Measurements from ENCODE around the gene RFC1.
"Not testable (repeated sequence)": the region's sequence is repeated elsewhere in the genome, so short reads cannot be mapped to it uniquely, and the experiment has no call there.

RFC1 gene

GRCh38 chr4:39292433-39292832 lies 73.7 kb downstream of the RFC1 start:
- not testable (repeated sequence) for H3K27ac Mint-ChIP-seq, H3K27me3 Mint-ChIP-seq, H3K4me1 Mint-ChIP-seq, H3K9me3 Mint-ChIP-seq, H3K4me3 Mint-ChIP-seq, DNase-seq, ATAC-seq

- Mint-ChIP-seq H3K9me3 (no peaks in the 10 kb centered on the region), H3K27ac (no peak overlapping the region), H3K4me1 (no peaks in the 10 kb centered on the region), H3K4me3 (no peak overlapping the region), H3K27me3 (no peaks in the 10 kb centered on the region)
- ATAC-seq, result no peak
- DNase-seq, result no peak
Observed at GRCh38 chr4:39291686-39292085, 74.5 kb downstream of the RFC1 start.

- Mint-ChIP-seq H3K9me3 (no peaks in the 10 kb centered on the region), H3K27ac (no peak overlapping the region), H3K4me1 (no peaks in the 10 kb centered on the region), H3K4me3 (no peak overlapping the region), H3K27me3 (no peaks in the 10 kb centered on the region)
- ATAC-seq (no peak), DNase-seq (no peak)
Observed at GRCh38 chr4:39287223-39287622, 78.9 kb downstream of the RFC1 start.

GRCh38 chr4:39286263-39286662 lies 79.9 kb downstream of the RFC1 start:
- no peak overlapping the region for H3K4me3 Mint-ChIP-seq
- ATAC-seq, result peak; percentile 39
- H3K27ac Mint-ChIP-seq, result no peak overlapping the region

GRCh38 chr4:39285853-39286252 lies 80.3 kb downstream of the RFC1 start:
- DNase-seq (no peak), ATAC-seq (peak; percentile 7)
- Mint-ChIP-seq H3K9me3 (no peaks in the 10 kb centered on the region), H3K4me1 (no peaks in the 10 kb centered on the region), H3K27me3 (no peaks in the 10 kb centered on the region), H3K4me3 (no peak overlapping the region), H3K27ac (no peak overlapping the region)

More at GRCh38 chr4:39286263-39286662, 79.9 kb downstream of the RFC1 start:
- Mint-ChIP-seq H3K9me3 (no peaks in the 10 kb centered on the region), H3K4me1 (no peaks in the 10 kb centered on the region), H3K27me3 (no peaks in the 10 kb centered on the region)
- DNase-seq, result no peak

- Mint-ChIP-seq H3K27me3 (no peaks in the 10 kb centered on the region), H3K9me3 (no peaks in the 10 kb centered on the region), H3K4me1 (no peaks in the 10 kb centered on the region), H3K4me3 (no peak overlapping the region), H3K27ac (no peak overlapping the region)
- ATAC-seq, result no peak
- DNase-seq, result no peak
Observed at GRCh38 chr4:39285111-39285795, 80.9 kb downstream of the RFC1 start.

- no peak for DNase-seq
Observed at GRCh38 chr4:39280770-39281169, 85.4 kb downstream of the RFC1 start.

GRCh38 chr4:39279416-39279815 lies 86.7 kb downstream of the RFC1 start:
- Mint-ChIP-seq H3K27me3 (no peaks in the 10 kb centered on the region), H3K4me3 (no peak overlapping the region), H3K4me1 (no peaks in the 10 kb centered on the region), H3K27ac (peak overlapping the region in 1 of 2 donors; percentile 84), H3K9me3 (no peaks in the 10 kb centered on the region)
- ATAC-seq (peak; percentile 43), DNase-seq (no peak)

More at GRCh38 chr4:39280770-39281169, 85.4 kb downstream of the RFC1 start:
- Mint-ChIP-seq H3K9me3 (no peaks in the 10 kb centered on the region), H3K4me1 (no peaks in the 10 kb centered on the region), H3K27me3 (no peaks in the 10 kb centered on the region), H3K4me3 (no peak overlapping the region), H3K27ac (peak overlapping the region in 1 of 2 donors; percentile 54)
- no peak for ATAC-seq

GRCh38 chr4:39278476-39278875 lies 87.7 kb downstream of the RFC1 start:
- Mint-ChIP-seq H3K4me1 (no peaks in the 10 kb centered on the region), H3K27me3 (no peaks in the 10 kb centered on the region), H3K4me3 (no peak overlapping the region), H3K9me3 (no peaks in the 10 kb centered on the region), H3K27ac (no peak overlapping the region)
- no peak for ATAC-seq
- no peak for DNase-seq

- ATAC-seq, H3K4me1 Mint-ChIP-seq, H3K27me3 Mint-ChIP-seq, H3K9me3 Mint-ChIP-seq, H3K4me3 Mint-ChIP-seq, H3K27ac Mint-ChIP-seq, DNase-seq: not testable (repeated sequence)
Observed at GRCh38 chr4:39277661-39278060, 88.5 kb downstream of the RFC1 start.

GRCh38 chr4:39274503-39274902 lies 91.7 kb downstream of the RFC1 start:
- no peaks in the 10 kb centered on the region for H3K4me1 Mint-ChIP-seq

GRCh38 chr4:39263895-39264294 lies 102.3 kb downstream of the RFC1 start:
- ATAC-seq, result no peak
- Mint-ChIP-seq H3K27me3 (no peaks in the 10 kb centered on the region), H3K27ac (no peak overlapping the region), H3K4me1 (no peaks in the 10 kb centered on the region), H3K4me3 (no peak overlapping the region), H3K9me3 (no peaks in the 10 kb centered on the region)
- no peak for DNase-seq

More at GRCh38 chr4:39274503-39274902, 91.7 kb downstream of the RFC1 start:
- Mint-ChIP-seq H3K9me3 (no peaks in the 10 kb centered on the region), H3K27me3 (no peaks in the 10 kb centered on the region), H3K4me3 (no peak overlapping the region), H3K27ac (no peak overlapping the region)
- DNase-seq (no peak), ATAC-seq (no peak)

GRCh38 chr4:39259571-39260330 lies 106.4 kb downstream of the RFC1 start:
- no peak overlapping the region for H3K4me3 Mint-ChIP-seq
- no peak for DNase-seq
- ATAC-seq, result no peak

GRCh38 chr4:39256436-39256835 lies 109.7 kb downstream of the RFC1 start:
- DNase-seq, result no peak
- Mint-ChIP-seq H3K4me1 (no peaks in the 10 kb centered on the region), H3K9me3 (no peaks in the 10 kb centered on the region), H3K27ac (no peak overlapping the region), H3K4me3 (no peak overlapping the region), H3K27me3 (no peaks in the 10 kb centered on the region)
- no peak for ATAC-seq

More at GRCh38 chr4:39259571-39260330, 106.4 kb downstream of the RFC1 start:
- Mint-ChIP-seq H3K27ac (peak overlapping the region; percentile 1 to 49), H3K9me3 (no peaks in the 10 kb centered on the region), H3K27me3 (no peaks in the 10 kb centered on the region), H3K4me1 (no peaks in the 10 kb centered on the region)

GRCh38 chr4:39255871-39256270 lies 110.3 kb downstream of the RFC1 start:
- Mint-ChIP-seq H3K4me3 (no peak overlapping the region), H3K27ac (no peak overlapping the region), H3K27me3 (no peaks in the 10 kb centered on the region), H3K9me3 (no peaks in the 10 kb centered on the region), H3K4me1 (no peaks in the 10 kb centered on the region)
- no peak for ATAC-seq
- no peak for DNase-seq

GRCh38 chr4:39255266-39255665 lies 110.9 kb downstream of the RFC1 start:
- DNase-seq (no peak), ATAC-seq (no peak)
- Mint-ChIP-seq H3K9me3 (peaks cover 0 to 2% of the 10 kb centered on the region in 2 donors), H3K27ac (no peak overlapping the region), H3K4me1 (no peaks in the 10 kb centered on the region), H3K4me3 (no peak overlapping the region), H3K27me3 (no peaks in the 10 kb centered on the region)

All from stimulated activated naive CD8-positive, alpha-beta T cell treated with anti-CD3 and anti-CD28 coated beads, Interleukin-15, amount 100 ng/mL, for 72 hours (primary cell).